H9 (cell line): ENCODE data around the gene TRERF1. TPM values are rescaled to one million over a fixed set of nuclear protein-coding genes. Genes with fewer than 3 reads are reported as not detected.

ENCODE experiments used
- DNase-seq: peaks from one replicate; pipeline ENCODE4 v3.0.0-alpha.2; 2017
- H2AFZ ChIP-seq: one replicate; pipeline ENCODE4 v1.6.1; 2013; ENCODE audit warnings: mild to moderate bottlenecking, low read length, control low read depth, moderate library complexity
- H2AK5ac ChIP-seq: 2 replicates; pipeline ENCODE4 v1.6.1; 2013; ENCODE audit warnings: low read length, control low read depth, mixed read lengths; ENCODE audit not compliant: insufficient read length
- H2BK120ac ChIP-seq: one replicate; pipeline ENCODE4 v1.6.1; 2013; ENCODE audit warnings: low read depth, mild to moderate bottlenecking, low read length, control low read depth, inconsistent platforms; ENCODE audit not compliant: poor library complexity, severe bottlenecking
- H2BK12ac ChIP-seq: 2 replicates; pipeline ENCODE4 v1.6.1; 2013; ENCODE audit warnings: low read length, control low read depth, mixed read lengths, low read depth; ENCODE audit not compliant: insufficient read length
- H2BK15ac ChIP-seq: 2 replicates; pipeline ENCODE4 v1.6.1; 2013; ENCODE audit warnings: low read depth, low read length, control low read depth
- H2BK20ac ChIP-seq: one replicate; pipeline ENCODE4 v1.6.1; 2013; ENCODE audit warnings: low read depth, mild to moderate bottlenecking, low read length, control low read depth, inconsistent platforms; ENCODE audit not compliant: poor library complexity, severe bottlenecking
- H2BK5ac ChIP-seq: 2 replicates; pipeline ENCODE4 v1.6.1; 2013; ENCODE audit warnings: low read length, control low read depth, mixed read lengths; ENCODE audit not compliant: insufficient read length
- H3K14ac ChIP-seq: 2 replicates; pipeline ENCODE4 v1.6.1; 2013; ENCODE audit warnings: low read length, control low read depth; ENCODE audit not compliant: insufficient read depth
- H3K18ac ChIP-seq: 2 replicates; pipeline ENCODE4 v1.6.1; 2013; ENCODE audit warnings: low read depth, mild to moderate bottlenecking, mixed read lengths, low read length, control low read depth; ENCODE audit not compliant: insufficient read length
- H3K23ac ChIP-seq: 2 replicates; pipeline ENCODE4 v1.6.1; 2013; ENCODE audit warnings: low read length, control low read depth, mixed read lengths, low read depth; ENCODE audit not compliant: insufficient read length
- H3K23me2 ChIP-seq: 2 replicates; pipeline ENCODE4 v1.6.1; 2013; ENCODE audit warnings: low read depth, mild to moderate bottlenecking, mixed read lengths, low read length, control low read depth; ENCODE audit not compliant: insufficient read length, poor library complexity, severe bottlenecking
- H3K27ac ChIP-seq: 2 replicates; pipeline ENCODE4 v1.5.1; 2013; ENCODE audit warnings: low read length, control low read depth, mixed read lengths, low read depth; ENCODE audit not compliant: insufficient read length
- H3K27me3 ChIP-seq: 2 replicates; pipeline ENCODE4 v1.6.1; 2013; ENCODE audit warnings: low read length, control low read depth, inconsistent platforms; ENCODE audit not compliant: insufficient read depth
- H3K4ac ChIP-seq: 2 replicates; pipeline ENCODE4 v1.6.1; 2013; ENCODE audit warnings: low read depth, mild to moderate bottlenecking, control low read depth, inconsistent platforms, low read length, moderate library complexity
- H3K4me1 ChIP-seq: 2 replicates; pipeline ENCODE4 v1.6.1; 2013; ENCODE audit warnings: low read length, control low read depth, inconsistent platforms; ENCODE audit not compliant: insufficient read depth
- H3K4me2 ChIP-seq: 2 replicates; pipeline ENCODE4 v1.6.1; 2013; ENCODE audit warnings: low read length, control low read depth, mixed read lengths; ENCODE audit not compliant: insufficient read length, insufficient read depth
- H3K56ac ChIP-seq: 2 replicates; pipeline ENCODE4 v1.6.1; 2013; ENCODE audit warnings: low read depth, mild to moderate bottlenecking, mixed read lengths, low read length, control low read depth; ENCODE audit not compliant: insufficient read length
- H3K79me1 ChIP-seq: 2 replicates; pipeline ENCODE4 v1.6.1; 2013; ENCODE audit warnings: low read depth, mild to moderate bottlenecking, moderate library complexity, low read length, control low read depth, inconsistent platforms; ENCODE audit not compliant: insufficient read depth, poor library complexity, severe bottlenecking
- H3K79me2 ChIP-seq: 2 replicates; pipeline ENCODE4 v1.6.1; 2013; ENCODE audit warnings: low read length, control low read depth, inconsistent platforms; ENCODE audit not compliant: insufficient read depth
- H3K9ac ChIP-seq: 2 replicates; pipeline ENCODE4 v1.6.1; 2013; ENCODE audit warnings: low read length, control low read depth, mixed read lengths; ENCODE audit not compliant: insufficient read length; ENCODE audit errors: extremely low read depth
- H3K9me3 ChIP-seq: one replicate; pipeline ENCODE4 v1.6.1; 2013; ENCODE audit warnings: low read depth, low read length, inconsistent platforms; ENCODE audit not compliant: control insufficient read depth
- H3T11ph ChIP-seq: one replicate; pipeline ENCODE4 v1.6.1; 2013; ENCODE audit warnings: mild to moderate bottlenecking, low read length, control low read depth, inconsistent platforms
- H4K20me1 ChIP-seq: one replicate; pipeline ENCODE4 v1.6.1; 2013; ENCODE audit not compliant: control insufficient read depth, insufficient read length, insufficient read depth
- H4K5ac ChIP-seq: 2 replicates; pipeline ENCODE4 v1.6.1; 2013; ENCODE audit warnings: low read depth, mild to moderate bottlenecking, mixed read lengths, low read length, control low read depth; ENCODE audit not compliant: insufficient read length
- H4K8ac ChIP-seq: replicated peaks from 2 replicates; pipeline ENCODE4 v1.6.1; 2013; ENCODE audit warnings: low read length, control low read depth, mixed read lengths, low read depth; ENCODE audit not compliant: insufficient read length
- H4K91ac ChIP-seq: 2 replicates; pipeline ENCODE4 v1.6.1; 2013; ENCODE audit warnings: low read depth, mild to moderate bottlenecking, moderate library complexity, mixed read lengths, low read length, control low read depth; ENCODE audit not compliant: insufficient read length
- H3K27ac Mint-ChIP-seq, 3 experiments: 2 replicates in 2 of 3; 3 replicates in 1 of 3; pipeline ENCODE4 v1.8.0; 2020 to 2021; ENCODE audit warnings: mixed read lengths in 3 of 3, mild to moderate bottlenecking in 1 of 3, moderate library complexity in 1 of 3
- H3K27me3 Mint-ChIP-seq: 2 replicates; pipeline ENCODE4 v1.8.0; 2021; ENCODE audit warnings: low read depth, mild to moderate bottlenecking, moderate library complexity, mixed read lengths
- H3K36me3 Mint-ChIP-seq, 3 experiments: 2 replicates in 2 of 3; 3 replicates in 1 of 3; pipeline ENCODE4 v1.8.0; 2020 to 2021; ENCODE audit warnings: low read depth in 3 of 3, mixed read lengths in 3 of 3; ENCODE audit not compliant: insufficient read depth in 1 of 3
- H3K4me1 Mint-ChIP-seq, 2 experiments: 2 replicates each; pipeline ENCODE4 v1.8.0; 2020; ENCODE audit warnings: mixed read lengths in 2 of 2
- H3K4me3 Mint-ChIP-seq, 2 experiments: 2 replicates in 1 of 2; 3 replicates in 1 of 2; pipeline ENCODE4 v1.8.0; 2020 to 2021; ENCODE audit warnings: mild to moderate bottlenecking in 2 of 2, mixed read lengths in 2 of 2, moderate library complexity in 1 of 2
- H3K9me3 Mint-ChIP-seq, 2 experiments: 2 replicates in 1 of 2; 3 replicates in 1 of 2; pipeline ENCODE4 v1.8.0; 2020; ENCODE audit warnings: mild to moderate bottlenecking in 2 of 2, mixed read lengths in 2 of 2, moderate library complexity in 1 of 2
- whole genome bisulfite sequencing: extraction: QIAGEN DNeasy Blood & Tissue Kit; methylation state at CpG from one replicate; pipeline ENCODE4 v1.1.7; 2013; ENCODE audit warnings: missing lambda C conversion rate, low lambda C conversion rate, mixed read lengths; ENCODE audit not compliant: insufficient read length; ENCODE audit errors: extremely low coverage; 5-methylcytosine and 5-hydroxymethylcytosine counted together
- total RNA-seq: library from RNA; stranded (reverse); gene quantifications from 2 replicates; pipeline ENCODE4 v1.2.1, GENCODE V29; 2021
- TF ChIP-seq, protein P1 (sequence below): fragments of 200-600 bp; sonication (generic); conservative IDR thresholded peaks from 3 replicates; pipeline ENCODE4 v1.8.0; 2021; ENCODE audit warnings: antibody characterized with exemption, mild to moderate bottlenecking

The TRERF1 gene
- total RNA-seq, 1 experiment from 2014 or later = 19.7 TPM

DNA sequence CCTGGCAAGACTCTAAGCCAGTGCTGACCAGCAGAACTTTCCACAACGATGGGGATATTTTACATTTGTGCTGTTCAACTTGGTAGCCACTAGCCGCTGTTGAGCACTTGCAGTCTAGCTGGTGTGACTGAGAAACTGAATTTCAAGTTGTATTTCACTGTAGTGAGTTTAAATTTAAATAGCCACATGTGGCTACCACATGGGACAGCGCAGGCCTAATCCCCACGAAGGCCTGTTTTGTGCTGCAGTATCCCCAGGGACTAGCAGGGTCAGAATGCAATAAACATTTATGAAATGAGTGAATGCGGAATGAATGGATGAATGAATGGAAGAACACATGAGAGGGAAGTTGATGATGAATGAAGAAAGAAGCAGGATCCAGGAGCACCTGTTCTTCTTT, 115.8 kb downstream of the TRERF1 start:
- DNase-seq = no peak
- H3K9me3 ChIP-seq = no peaks in the 10 kb centered on the region
- H2BK120ac ChIP-seq = no peak overlapping the region
- H3K56ac ChIP-seq = no peak overlapping the region
- H3K14ac ChIP-seq = no peak overlapping the region
- no peak overlapping the region for H2AFZ ChIP-seq
- no peaks in the 10 kb centered on the region for H3K79me1 ChIP-seq
- H4K20me1 ChIP-seq = no peaks in the 10 kb centered on the region
- H3K9ac ChIP-seq = no peak overlapping the region
- H3K23ac ChIP-seq = no peak overlapping the region
- H3K4me1 ChIP-seq = no peaks in the 10 kb centered on the region
- H4K8ac ChIP-seq = no peak overlapping the region
- no peaks in the 10 kb centered on the region for H3K27me3 ChIP-seq
- H3K9me3 Mint-ChIP-seq = no peaks in the 10 kb centered on the region
- no peaks in the 10 kb centered on the region for H3K27me3 Mint-ChIP-seq
- no peak overlapping the region for H2BK5ac ChIP-seq
- no peak overlapping the region for H3T11ph ChIP-seq
- no peak overlapping the region for H3K4me3 Mint-ChIP-seq
- H3K27ac Mint-ChIP-seq = no peak overlapping the region
- peaks cover 33 to 36% of the 10 kb centered on the region in 2 experiments for H3K4me1 Mint-ChIP-seq
- WGBS = 100% methylated on average over 1 of the region's 5 CpGs
- H2BK15ac ChIP-seq = no peak overlapping the region
- no peak overlapping the region for H2BK20ac ChIP-seq
- H2BK12ac ChIP-seq = no peak overlapping the region
- TF ChIP-seq, protein P1, sequence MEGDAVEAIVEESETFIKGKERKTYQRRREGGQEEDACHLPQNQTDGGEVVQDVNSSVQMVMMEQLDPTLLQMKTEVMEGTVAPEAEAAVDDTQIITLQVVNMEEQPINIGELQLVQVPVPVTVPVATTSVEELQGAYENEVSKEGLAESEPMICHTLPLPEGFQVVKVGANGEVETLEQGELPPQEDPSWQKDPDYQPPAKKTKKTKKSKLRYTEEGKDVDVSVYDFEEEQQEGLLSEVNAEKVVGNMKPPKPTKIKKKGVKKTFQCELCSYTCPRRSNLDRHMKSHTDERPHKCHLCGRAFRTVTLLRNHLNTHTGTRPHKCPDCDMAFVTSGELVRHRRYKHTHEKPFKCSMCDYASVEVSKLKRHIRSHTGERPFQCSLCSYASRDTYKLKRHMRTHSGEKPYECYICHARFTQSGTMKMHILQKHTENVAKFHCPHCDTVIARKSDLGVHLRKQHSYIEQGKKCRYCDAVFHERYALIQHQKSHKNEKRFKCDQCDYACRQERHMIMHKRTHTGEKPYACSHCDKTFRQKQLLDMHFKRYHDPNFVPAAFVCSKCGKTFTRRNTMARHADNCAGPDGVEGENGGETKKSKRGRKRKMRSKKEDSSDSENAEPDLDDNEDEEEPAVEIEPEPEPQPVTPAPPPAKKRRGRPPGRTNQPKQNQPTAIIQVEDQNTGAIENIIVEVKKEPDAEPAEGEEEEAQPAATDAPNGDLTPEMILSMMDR = no peak
- H3K4me2 ChIP-seq = no peak overlapping the region
- H3K79me2 ChIP-seq = no peaks in the 10 kb centered on the region
- H3K23me2 ChIP-seq = no peaks in the 10 kb centered on the region
- H4K91ac ChIP-seq = no peak overlapping the region
- no peak overlapping the region for H3K4ac ChIP-seq
- H3K18ac ChIP-seq = no peak overlapping the region
- no peak overlapping the region for H4K5ac ChIP-seq
- no peak overlapping the region for H2AK5ac ChIP-seq
- no peak overlapping the region for H3K27ac ChIP-seq
- peaks cover 0 to 1% (median 0%) of the 10 kb centered on the region in 3 experiments; a peak in 2 of 7 replicates for H3K36me3 Mint-ChIP-seq
